HFF-Myc (cell line): ENCODE data around the gene ACOX2.

Experiments
- DNase-seq: peaks from one replicate; pipeline ENCODE4 v3.0.0-alpha.2; 2011; ENCODE audit warnings: low read depth; ENCODE audit errors: extremely low read depth
- H3K4me3 ChIP-seq: replicated peaks from 2 replicates; pipeline ENCODE4 v1.5.1; 2011; ENCODE audit warnings: low read depth, mild to moderate bottlenecking, control low read depth, low read length
- CTCF ChIP-seq: IDR thresholded peaks from 2 replicates; pipeline ENCODE4 v1.5.1; 2012; ENCODE audit warnings: mild to moderate bottlenecking, low read depth, low read length, control low read depth; ENCODE audit errors: missing control alignments

Gene ACOX2

GRCh38 chr3:58474348-58474911, 62.6 kb downstream of the ACOX2 start:
- H3K4me3 ChIP-seq = no peak overlapping the region
- no peak for TF ChIP-seq CTCF
- DNase-seq = no peak

- no peak for TF ChIP-seq CTCF
- H3K4me3 ChIP-seq = no peak overlapping the region
- DNase-seq = no peak
These were observed 63.7 kb downstream of the ACOX2 start for GRCh38 chr3:58473275-58473674.

GRCh38 chr3:58471025-58471887, 65.7 kb downstream of the ACOX2 start:
- DNase-seq = peak; percentile 79
- TF ChIP-seq CTCF = no peak
- H3K4me3 ChIP-seq = no peak overlapping the region

GRCh38 chr3:58470363-58471024, 66.5 kb downstream of the ACOX2 start:
- no peak overlapping the region for H3K4me3 ChIP-seq
- DNase-seq = no peak
- TF ChIP-seq CTCF = no peak

GRCh38 chr3:58469096-58469495, 67.9 kb downstream of the ACOX2 start:
- DNase-seq = no peak
- no peak for TF ChIP-seq CTCF
- no peak overlapping the region for H3K4me3 ChIP-seq

GRCh38 chr3:58466899-58467563, 70.0 kb downstream of the ACOX2 start:
- no peak overlapping the region for H3K4me3 ChIP-seq
- no peak for DNase-seq
- TF ChIP-seq CTCF = no peak
